LNCAP (cell line): ENCODE data around the gene TTN.

Source experiments
- TF ChIP-seq, protein P1 (sequence below): fragments of 450-650 bp; IDR thresholded peaks from 2 replicates; pipeline ENCODE4 v1.5.1; 2017; ENCODE audit warnings: mild to moderate bottlenecking

TTN gene

DNA sequence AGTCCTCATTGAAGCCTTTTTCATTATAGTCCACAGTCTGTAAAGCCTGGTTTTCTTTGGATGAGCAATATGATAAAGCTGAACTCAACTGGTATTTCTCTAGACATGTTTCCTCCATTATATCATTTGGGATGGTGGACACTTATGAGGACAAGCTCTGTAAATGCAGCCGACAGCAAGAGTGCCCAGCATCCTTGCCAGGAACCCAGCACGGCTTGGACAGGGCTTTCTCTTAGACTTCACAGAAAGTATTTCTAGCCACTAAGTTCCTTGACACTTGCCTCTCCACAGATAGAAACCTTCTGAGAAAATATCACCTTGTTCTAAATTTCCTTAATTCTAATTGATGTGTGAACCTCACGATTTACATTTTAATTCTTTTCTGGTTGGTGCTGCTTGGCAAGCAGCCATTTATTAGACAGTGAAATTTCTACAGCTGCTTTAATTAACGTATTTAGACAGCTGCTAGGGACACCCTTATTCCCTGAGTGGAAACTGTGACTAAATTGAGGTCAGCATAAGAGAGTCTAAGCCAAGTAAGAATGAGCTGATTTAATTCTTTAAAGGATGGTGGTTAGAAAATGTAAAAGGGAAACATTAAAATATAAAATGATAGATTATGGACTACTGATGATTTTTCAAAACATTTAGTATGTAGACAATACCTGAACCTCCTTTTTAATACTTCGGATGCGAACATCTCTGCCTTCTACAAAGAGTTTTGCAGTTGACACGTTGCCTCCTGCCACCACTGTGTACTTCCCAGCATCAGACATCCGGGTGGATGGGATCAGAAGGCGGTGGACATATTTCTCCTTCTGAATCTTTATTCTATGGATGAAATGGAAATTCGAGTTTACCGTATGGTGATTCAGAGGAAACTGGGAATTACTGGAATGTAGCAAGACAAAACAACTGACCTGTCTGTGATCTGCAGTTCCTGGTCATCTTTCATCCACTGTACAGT is 39.8 kb downstream of the TTN start:
- TF ChIP-seq, protein P1, sequence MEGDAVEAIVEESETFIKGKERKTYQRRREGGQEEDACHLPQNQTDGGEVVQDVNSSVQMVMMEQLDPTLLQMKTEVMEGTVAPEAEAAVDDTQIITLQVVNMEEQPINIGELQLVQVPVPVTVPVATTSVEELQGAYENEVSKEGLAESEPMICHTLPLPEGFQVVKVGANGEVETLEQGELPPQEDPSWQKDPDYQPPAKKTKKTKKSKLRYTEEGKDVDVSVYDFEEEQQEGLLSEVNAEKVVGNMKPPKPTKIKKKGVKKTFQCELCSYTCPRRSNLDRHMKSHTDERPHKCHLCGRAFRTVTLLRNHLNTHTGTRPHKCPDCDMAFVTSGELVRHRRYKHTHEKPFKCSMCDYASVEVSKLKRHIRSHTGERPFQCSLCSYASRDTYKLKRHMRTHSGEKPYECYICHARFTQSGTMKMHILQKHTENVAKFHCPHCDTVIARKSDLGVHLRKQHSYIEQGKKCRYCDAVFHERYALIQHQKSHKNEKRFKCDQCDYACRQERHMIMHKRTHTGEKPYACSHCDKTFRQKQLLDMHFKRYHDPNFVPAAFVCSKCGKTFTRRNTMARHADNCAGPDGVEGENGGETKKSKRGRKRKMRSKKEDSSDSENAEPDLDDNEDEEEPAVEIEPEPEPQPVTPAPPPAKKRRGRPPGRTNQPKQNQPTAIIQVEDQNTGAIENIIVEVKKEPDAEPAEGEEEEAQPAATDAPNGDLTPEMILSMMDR: no peak

DNA sequence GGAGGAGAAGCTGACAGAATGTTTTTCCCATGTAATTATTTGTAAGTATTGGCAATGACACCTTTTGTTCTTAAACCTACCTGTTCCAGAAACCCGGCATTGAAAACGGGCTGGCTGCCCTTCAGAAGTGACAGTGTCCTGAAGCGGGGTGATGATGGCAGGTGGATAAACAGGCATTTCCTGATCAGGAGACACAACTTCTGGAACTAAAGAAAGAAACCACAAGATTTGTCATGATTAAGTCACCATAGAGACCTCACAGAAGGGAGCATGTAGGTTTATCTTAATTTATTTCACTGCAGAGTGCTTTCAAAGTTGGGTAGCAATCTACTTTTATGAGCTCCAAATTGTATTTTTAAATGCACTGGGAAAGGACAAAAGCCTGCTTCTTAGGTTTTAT is 43.1 kb downstream of the TTN start:
- TF ChIP-seq, protein P1: no peak

DNA sequence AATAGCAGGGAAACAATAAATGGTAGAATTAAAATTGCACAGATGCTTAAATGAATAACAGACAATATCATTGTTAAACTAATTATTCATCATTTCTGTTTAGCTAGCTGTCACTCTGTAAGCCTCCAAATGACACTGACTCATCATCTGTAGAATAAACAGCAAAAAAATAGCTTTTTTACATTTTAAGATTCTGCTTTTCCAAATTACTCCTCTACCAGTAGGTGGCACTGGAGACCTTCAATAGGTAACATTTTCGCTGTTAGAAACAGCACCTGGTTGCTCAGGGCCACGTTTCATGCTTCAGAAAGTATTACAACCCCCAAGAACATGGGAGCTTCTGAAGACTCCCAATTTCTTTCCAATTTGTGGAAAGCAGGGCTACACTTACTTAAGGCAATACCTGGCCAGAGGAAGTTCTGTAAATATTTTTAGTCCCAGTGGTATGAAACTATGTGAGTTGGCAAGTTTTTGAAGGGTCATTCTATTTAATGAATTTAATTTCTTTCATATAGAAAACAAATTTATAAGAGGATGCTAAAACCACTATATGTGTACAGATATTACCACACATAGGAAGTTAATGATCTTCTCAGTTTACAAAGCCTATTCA is 45.4 kb downstream of the TTN start:
- TF ChIP-seq, protein P1: peak; percentile 70

DNA sequence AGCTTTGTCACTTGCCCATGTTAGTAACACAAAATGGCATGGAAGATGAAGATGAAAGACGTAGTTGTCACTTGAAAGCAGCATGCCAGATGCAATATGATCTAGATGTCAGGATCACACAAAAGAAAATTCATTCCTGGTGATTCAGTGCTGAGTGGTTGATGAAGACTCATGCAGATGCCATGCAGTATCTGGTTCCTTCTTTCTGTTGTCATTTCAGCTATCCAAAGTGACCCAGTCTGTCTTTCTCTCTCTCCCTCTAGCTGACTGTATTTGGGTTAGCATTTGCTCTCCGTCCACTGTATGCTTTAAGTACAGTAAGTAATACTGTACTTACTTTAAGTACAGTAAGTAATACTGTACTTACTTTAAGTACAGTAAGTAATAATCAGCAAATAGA is 50.4 kb downstream of the TTN start:
- TF ChIP-seq, protein P1: no peak

DNA sequence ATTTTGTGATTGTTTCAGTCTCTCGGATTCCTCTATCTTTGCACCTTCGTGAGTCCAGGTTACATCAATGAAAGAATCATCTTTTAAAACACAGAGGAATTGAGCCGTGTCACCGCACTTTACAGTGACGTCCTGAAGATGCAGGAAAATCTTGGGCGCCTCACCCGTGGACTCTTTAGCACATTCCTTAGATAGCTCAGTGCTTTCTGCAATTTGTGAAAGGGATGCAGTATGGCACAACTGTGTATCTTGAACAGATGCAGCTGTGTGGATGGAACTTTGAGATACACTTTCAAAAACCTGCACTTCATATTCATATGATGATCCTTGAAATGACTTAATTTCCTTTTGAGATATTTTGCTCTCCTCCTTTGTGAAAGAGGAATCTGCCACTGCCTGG is 50.9 kb downstream of the TTN start:
- TF ChIP-seq, protein P1: no peak

DNA sequence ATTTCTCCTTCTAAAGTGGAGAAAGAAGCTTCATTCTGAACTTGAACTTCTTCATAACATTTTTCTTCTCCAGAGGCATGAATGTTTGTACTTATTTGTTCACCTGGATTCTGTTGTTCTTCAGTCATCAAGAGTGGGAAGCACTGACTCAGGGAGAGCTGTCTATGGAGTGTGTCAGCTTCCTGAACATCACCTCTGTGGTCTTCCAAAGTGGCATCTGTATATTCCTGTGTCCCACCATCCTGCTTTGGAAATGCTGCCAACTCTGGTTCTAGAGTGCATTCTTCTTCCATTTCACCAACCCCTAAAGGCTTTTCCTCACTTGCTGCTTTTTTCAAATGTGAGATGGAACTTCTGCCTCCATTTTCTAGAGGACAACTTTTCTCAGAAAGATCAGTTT is 59.5 kb downstream of the TTN start:
- TF ChIP-seq, protein P1: no peak

DNA sequence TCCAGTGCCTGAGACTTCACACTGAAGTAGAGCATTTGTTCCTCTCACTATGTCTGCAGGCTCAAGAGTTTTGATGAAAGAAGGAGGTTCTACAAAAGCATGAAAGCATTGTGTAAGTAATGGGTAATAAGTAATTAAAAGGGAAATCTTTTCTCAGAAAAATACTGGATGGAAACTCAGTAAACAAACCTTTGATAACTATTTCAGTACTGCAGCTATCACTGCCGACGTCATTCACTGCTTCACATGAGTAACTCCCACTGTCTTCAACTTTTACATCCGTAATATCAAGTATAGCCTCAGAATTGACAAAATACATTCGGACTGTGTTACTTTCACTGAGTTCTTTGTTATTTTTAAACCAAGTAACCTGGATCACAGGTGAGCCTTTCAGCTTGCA is 72.7 kb downstream of the TTN start:
- TF ChIP-seq, protein P1: no peak
